ENCODE data around the gene INAFM1. TPM values are rescaled to one million over a fixed set of nuclear protein-coding genes. Genes with fewer than 3 reads are reported as not detected.
"Not testable (repeated sequence)": the region's sequence is repeated elsewhere in the genome, so short reads cannot be mapped to it uniquely, and the experiment has no call there.

Gene INAFM1
- total RNA-seq, 1 experiment from 2014 or later, result 8.1 TPM

DNA sequence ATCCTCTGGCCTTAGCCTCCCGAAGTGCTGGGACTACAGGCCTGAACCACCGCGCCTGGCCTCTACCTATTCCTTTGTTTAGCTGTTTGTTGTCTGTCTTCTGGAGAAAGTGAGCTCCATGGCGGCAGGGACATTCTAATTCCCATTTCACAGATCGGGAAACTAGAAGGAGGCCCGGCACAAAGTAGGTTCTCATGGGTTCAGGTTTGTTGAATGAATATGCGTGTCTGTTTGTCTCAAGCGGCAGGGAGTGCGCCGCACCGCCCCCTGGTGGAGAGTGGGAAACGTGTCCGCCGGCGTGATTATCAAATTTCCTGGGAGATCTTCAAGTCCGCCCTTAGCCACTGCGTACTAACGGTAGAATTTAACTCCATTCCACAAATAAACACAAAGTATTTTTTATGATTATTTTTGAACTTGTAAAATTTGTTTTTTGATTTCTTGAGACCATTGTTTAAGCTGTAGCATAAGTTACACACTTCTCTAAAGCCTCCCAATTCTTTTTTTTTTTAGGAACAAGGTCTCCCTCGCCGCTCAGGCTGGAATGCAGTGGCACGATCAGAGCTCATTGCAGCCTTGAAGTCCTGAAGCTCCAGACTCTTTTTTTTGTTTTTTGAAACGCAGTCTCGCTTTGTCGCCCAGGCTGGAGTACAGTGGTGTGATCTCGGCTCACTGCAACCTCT, 27.2 kb upstream of the INAFM1 start (continued):
- TF ChIP-seq, protein P1, sequence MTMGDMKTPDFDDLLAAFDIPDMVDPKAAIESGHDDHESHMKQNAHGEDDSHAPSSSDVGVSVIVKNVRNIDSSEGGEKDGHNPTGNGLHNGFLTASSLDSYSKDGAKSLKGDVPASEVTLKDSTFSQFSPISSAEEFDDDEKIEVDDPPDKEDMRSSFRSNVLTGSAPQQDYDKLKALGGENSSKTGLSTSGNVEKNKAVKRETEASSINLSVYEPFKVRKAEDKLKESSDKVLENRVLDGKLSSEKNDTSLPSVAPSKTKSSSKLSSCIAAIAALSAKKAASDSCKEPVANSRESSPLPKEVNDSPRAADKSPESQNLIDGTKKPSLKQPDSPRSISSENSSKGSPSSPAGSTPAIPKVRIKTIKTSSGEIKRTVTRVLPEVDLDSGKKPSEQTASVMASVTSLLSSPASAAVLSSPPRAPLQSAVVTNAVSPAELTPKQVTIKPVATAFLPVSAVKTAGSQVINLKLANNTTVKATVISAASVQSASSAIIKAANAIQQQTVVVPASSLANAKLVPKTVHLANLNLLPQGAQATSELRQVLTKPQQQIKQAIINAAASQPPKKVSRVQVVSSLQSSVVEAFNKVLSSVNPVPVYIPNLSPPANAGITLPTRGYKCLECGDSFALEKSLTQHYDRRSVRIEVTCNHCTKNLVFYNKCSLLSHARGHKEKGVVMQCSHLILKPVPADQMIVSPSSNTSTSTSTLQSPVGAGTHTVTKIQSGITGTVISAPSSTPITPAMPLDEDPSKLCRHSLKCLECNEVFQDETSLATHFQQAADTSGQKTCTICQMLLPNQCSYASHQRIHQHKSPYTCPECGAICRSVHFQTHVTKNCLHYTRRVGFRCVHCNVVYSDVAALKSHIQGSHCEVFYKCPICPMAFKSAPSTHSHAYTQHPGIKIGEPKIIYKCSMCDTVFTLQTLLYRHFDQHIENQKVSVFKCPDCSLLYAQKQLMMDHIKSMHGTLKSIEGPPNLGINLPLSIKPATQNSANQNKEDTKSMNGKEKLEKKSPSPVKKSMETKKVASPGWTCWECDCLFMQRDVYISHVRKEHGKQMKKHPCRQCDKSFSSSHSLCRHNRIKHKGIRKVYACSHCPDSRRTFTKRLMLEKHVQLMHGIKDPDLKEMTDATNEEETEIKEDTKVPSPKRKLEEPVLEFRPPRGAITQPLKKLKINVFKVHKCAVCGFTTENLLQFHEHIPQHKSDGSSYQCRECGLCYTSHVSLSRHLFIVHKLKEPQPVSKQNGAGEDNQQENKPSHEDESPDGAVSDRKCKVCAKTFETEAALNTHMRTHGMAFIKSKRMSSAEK (CRISPR knock-in tag; IDR thresholded peaks at IDR 0.05; ENCODE audit: borderline replicate concordance), result no peak
- TF ChIP-seq, protein P2, sequence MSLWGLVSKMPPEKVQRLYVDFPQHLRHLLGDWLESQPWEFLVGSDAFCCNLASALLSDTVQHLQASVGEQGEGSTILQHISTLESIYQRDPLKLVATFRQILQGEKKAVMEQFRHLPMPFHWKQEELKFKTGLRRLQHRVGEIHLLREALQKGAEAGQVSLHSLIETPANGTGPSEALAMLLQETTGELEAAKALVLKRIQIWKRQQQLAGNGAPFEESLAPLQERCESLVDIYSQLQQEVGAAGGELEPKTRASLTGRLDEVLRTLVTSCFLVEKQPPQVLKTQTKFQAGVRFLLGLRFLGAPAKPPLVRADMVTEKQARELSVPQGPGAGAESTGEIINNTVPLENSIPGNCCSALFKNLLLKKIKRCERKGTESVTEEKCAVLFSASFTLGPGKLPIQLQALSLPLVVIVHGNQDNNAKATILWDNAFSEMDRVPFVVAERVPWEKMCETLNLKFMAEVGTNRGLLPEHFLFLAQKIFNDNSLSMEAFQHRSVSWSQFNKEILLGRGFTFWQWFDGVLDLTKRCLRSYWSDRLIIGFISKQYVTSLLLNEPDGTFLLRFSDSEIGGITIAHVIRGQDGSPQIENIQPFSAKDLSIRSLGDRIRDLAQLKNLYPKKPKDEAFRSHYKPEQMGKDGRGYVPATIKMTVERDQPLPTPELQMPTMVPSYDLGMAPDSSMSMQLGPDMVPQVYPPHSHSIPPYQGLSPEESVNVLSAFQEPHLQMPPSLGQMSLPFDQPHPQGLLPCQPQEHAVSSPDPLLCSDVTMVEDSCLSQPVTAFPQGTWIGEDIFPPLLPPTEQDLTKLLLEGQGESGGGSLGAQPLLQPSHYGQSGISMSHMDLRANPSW (CRISPR knock-in tag; conservative IDR thresholded peaks at IDR 0.05; ENCODE audit: low read depth), result no peak
- TF ChIP-seq MYBL2 (CRISPR knock-in tag; IDR thresholded peaks at IDR 0.05), result no peak
- TF ChIP-seq NFYB (CRISPR knock-in tag; conservative IDR thresholded peaks at IDR 0.05; ENCODE audit: low read depth), result no peak
- TF ChIP-seq SMAD3 (CRISPR knock-in tag; IDR thresholded peaks at IDR 0.05; ENCODE audit: borderline replicate concordance), result no peak

DNA sequence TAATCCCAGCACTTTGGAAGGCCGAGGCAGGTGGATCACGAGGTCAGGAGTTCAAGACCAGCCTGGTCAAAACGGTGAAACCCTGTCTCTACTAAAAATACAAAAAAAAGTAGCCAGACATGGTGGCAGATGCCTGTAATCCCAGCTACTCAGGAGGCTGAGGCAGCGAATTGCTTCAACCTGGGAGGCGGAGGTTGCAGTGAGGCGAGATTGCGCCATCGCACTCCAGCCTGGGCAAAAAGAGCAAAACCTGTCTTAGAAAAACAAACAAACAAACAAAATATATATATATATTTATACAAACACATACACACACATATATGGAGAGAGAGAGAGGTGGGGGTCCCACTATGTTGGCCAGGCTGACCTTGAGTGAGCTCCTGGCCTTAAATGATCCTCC, 21.7 kb upstream of the INAFM1 start:
- DNase-seq (ENCODE audit: low spot score); H3K4me3 Mint-ChIP-seq; H3K36me3 Mint-ChIP-seq; H3K9me3 Mint-ChIP-seq; ATAC-seq; POLR2A ChIA-PET; H3K27ac Mint-ChIP-seq: not testable (repeated sequence)
- Mint-ChIP-seq H3K27me3 (ENCODE audit: low read depth) (peaks cover 49% of the 10 kb centered on the region), H3K4me1 (peaks cover 13% of the 10 kb centered on the region)
- CTCF ChIA-PET, result interaction anchor here (0.6 to 0.8 kb wide), 2 partner anchors 9 to 1787 kb away, joined by 3 to 5 read pairs; no protein-coding TSS in a partner anchor

DNA sequence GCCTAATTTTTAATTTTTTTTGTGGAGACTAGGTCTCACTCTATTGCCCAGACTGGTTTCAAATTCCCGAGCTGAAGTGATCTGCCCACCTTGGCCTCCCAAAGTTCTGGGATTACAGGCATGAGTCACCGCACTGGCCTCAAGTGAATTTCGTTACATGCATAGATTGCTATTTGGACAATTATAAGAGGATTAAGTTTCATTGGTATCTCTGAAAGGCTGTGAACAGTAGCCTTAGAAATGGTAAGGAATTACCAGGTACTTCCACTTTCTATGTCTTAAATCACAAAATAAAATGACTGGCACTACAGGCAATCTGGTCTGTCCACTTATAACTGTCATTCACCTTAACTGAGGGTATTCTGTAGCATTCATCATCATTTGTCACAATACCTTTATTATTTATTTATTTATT, 21.2 kb upstream of the INAFM1 start:
- H3K27me3 Mint-ChIP-seq (ENCODE audit: low read depth), result peaks cover 45% of the 10 kb centered on the region
- ATAC-seq (no peak), DNase-seq (ENCODE audit: low spot score) (no peak)
- H3K27ac Mint-ChIP-seq, result no peak overlapping the region
- peaks cover 6% of the 10 kb centered on the region for H3K36me3 Mint-ChIP-seq
- H3K4me1 Mint-ChIP-seq, result peaks cover 15% of the 10 kb centered on the region
- TF ChIP-seq ESRRA (CRISPR knock-in tag; IDR thresholded peaks at IDR 0.05; ENCODE audit: borderline replicate concordance) (no peak), ZNF263 (CRISPR knock-in tag; IDR thresholded peaks at IDR 0.05; ENCODE audit: low read depth) (no peak)
- TF ChIP-seq, protein P3, sequence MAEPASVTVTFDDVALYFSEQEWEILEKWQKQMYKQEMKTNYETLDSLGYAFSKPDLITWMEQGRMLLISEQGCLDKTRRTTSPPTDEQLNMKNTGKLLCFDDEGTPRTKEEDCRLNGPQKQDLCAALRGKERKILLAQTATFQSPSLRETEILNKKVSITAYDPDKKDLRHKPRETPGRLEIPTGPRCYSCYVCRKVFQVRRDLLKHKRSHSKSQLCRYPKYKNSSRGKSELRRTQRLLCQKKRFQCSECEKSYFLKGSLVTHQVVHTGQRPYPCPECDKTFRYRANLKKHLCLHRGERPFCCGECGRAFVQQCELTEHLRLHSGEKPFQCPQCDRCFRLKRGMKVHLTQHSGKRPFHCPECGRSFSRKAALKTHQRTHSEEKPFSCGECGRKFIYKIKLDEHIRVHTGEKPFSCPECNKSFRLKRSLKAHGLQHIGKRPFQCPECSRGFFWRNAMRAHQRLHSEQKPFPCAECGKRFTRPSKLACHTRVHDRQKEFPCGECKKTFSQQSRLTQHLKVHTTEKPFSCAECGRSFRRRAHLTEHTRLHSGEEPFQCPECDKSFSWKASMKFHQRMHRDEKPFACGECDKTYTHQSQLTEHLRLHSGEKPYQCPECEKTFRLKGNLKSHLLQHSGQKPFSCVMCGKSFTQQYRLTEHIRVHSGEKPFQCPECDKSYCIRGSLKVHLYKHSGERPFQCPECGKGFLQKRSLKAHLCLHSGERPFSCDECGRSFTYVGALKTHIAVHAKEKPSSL (CRISPR knock-in tag; conservative IDR thresholded peaks at IDR 0.05), result no peak
- TF ChIP-seq, protein P4, sequence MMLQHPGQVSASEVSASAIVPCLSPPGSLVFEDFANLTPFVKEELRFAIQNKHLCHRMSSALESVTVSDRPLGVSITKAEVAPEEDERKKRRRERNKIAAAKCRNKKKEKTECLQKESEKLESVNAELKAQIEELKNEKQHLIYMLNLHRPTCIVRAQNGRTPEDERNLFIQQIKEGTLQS (CRISPR knock-in tag; conservative IDR thresholded peaks at IDR 0.05), result no peak
- H3K9me3 Mint-ChIP-seq, result no peaks in the 10 kb centered on the region
- ChIA-PET POLR2A (no interaction called here), CTCF (interaction anchor here (0.6 to 2.2 kb wide), 3 partner anchors 9 to 1787 kb away, joined by 3 to 17 read pairs (median 5); no protein-coding TSS in a partner anchor)
- no peak overlapping the region for H3K4me3 Mint-ChIP-seq

All from WTC11 (cell line).